Panc1 (cell line): ENCODE results near the gene SERPINB7. TPM values are rescaled to one million over a fixed set of nuclear protein-coding genes. Genes with fewer than 3 reads are reported as not detected.
"Not testable (repeated sequence)": the region's sequence is repeated elsewhere in the genome, so short reads cannot be mapped to it uniquely, and the experiment has no call there.

Experiments used
- ATAC-seq: fragments of 200-7000 bp; cut with Tn5 transposase; 2 replicates; pipeline ENCODE4 v1.9.1; 2020; ENCODE audit warnings: mild to moderate bottlenecking, moderate library complexity
- BruUV-seq: library from RNA; stranded (reverse); fragments of 400-500 nt; replicated peaks from 2 replicates; lab custom pipeline; 2021; lab: Mats Ljungman, UMichigan
- CTCF ChIA-PET: fragments of 300-600 bp; sonication (Branson Sonifier 250); formaldehyde crosslinking; loops from one replicate; lab custom pipeline; 2022; ENCODE audit warnings: antibody characterized with exemption; lab: Charles Lee
- POLR2A ChIA-PET: fragments of 300-600 bp; sonication (Branson Sonifier 250); formaldehyde crosslinking; loops from one replicate; lab custom pipeline; 2022; ENCODE audit warnings: antibody characterized with exemption; lab: Charles Lee
- DNase-seq: peaks from one replicate; pipeline ENCODE4 v3.0.0-alpha.2; 2010; ENCODE audit warnings: low read depth, low spot score
- H3K27ac ChIP-seq: 2 replicates; pipeline ENCODE4 v1.5.1; 2011; ENCODE audit warnings: mild to moderate bottlenecking, low read length, inconsistent platforms
- H3K27me3 ChIP-seq: fragments of 200-500 bp; sonication (Bioruptor generic); 2 replicates; pipeline ENCODE4 v1.6.0; 2014; ENCODE audit warnings: low read length, inconsistent platforms; ENCODE audit not compliant: control insufficient read depth, insufficient read depth
- H3K36me3 ChIP-seq: fragments of 200-500 bp; sonication (Bioruptor generic); 2 replicates; pipeline ENCODE4 v1.5.1; 2014; ENCODE audit warnings: inconsistent platforms, mild to moderate bottlenecking, low read length, moderate library complexity; ENCODE audit not compliant: control insufficient read depth, insufficient read depth
- H3K4me1 ChIP-seq: 2 replicates; pipeline ENCODE4 v1.5.1; 2011; ENCODE audit warnings: inconsistent platforms, mild to moderate bottlenecking, low read length, moderate library complexity; ENCODE audit not compliant: control insufficient read depth, insufficient read depth
- H3K4me3 ChIP-seq, 2 experiments: 2 replicates each; pipeline ENCODE4 v1.5.1; 2011 to 2012; ENCODE audit warnings: low read depth in 2 of 2, low read length in 2 of 2, mild to moderate bottlenecking in 2 of 2, inconsistent platforms in 1 of 2, moderate library complexity in 1 of 2
- H3K9me3 ChIP-seq: fragments of 200-500 bp; sonication (Bioruptor generic); 2 replicates; pipeline ENCODE4 v1.5.1; 2014; ENCODE audit warnings: low read depth, mild to moderate bottlenecking, inconsistent platforms, low read length, moderate library complexity; ENCODE audit not compliant: control insufficient read depth, insufficient read depth
- CTCF ChIP-seq: fragments of 450-650 bp; IDR thresholded peaks from 2 replicates; pipeline ENCODE4 v1.5.1; 2017; ENCODE audit warnings: mild to moderate bottlenecking
- POLR2AphosphoS5 ChIP-seq: IDR thresholded peaks from 2 replicates; pipeline ENCODE4 v1.6.1; 2012; ENCODE audit warnings: mild to moderate bottlenecking, low read depth, low read length, moderate library complexity
- REST ChIP-seq, 2 experiments: IDR thresholded peaks; 2 replicates each; pipeline ENCODE4 v1.6.1; 2011 to 2012; ENCODE audit warnings: low read depth in 2 of 2, control low read depth in 1 of 2, low read length in 1 of 2, mild to moderate bottlenecking in 1 of 2, moderate library complexity in 1 of 2; ENCODE audit not compliant: insufficient read depth in 1 of 2
- SIN3A ChIP-seq: IDR thresholded peaks from 2 replicates; pipeline ENCODE4 v1.6.1; 2012; ENCODE audit warnings: low read depth, mild to moderate bottlenecking, low read length, moderate library complexity, borderline replicate concordance; ENCODE audit not compliant: insufficient read depth
- TCF7L2 ChIP-seq: IDR thresholded peaks from 2 replicates; pipeline ENCODE4 v1.6.1; 2011; ENCODE audit warnings: mild to moderate bottlenecking, low read depth, low read length, inconsistent platforms
- in situ Hi-C: cut with HindIII; loops from 2 replicates; pipeline ENCODE4 v1.10.0; 2016; ENCODE audit warnings: low sequenced_read_pairs, low pct_unique_long_range_greater_than_20kb
- intact Hi-C: fragments of 100-400 bp; cut with micrococcal nuclease; formaldehyde crosslinking; loops from one replicate; pipeline ENCODE4 v1.10.0; 2022; ENCODE audit not compliant: unreplicated experiment
- total RNA-seq: library from RNA; stranded (reverse); gene quantifications from one replicate; pipeline ENCODE4 v1.2.1, GENCODE V29; 2021; ENCODE audit not compliant: unreplicated experiment

SERPINB7 gene
- total RNA-seq, 1 experiment from 2014 or later: not detected

- CTCF ChIA-PET: no interaction called here
- Histone ChIP-seq H3K9me3 (no peaks in the 10 kb centered on the region), H3K4me3 (no peak overlapping the region), H3K36me3 (no peaks in the 10 kb centered on the region), H3K27ac (no peak overlapping the region), H3K4me1 (no peaks in the 10 kb centered on the region), H3K27me3 (no peaks in the 10 kb centered on the region)
- DNase-seq (no peak), ATAC-seq (no peak)
- in situ Hi-C loops (no loop called here), intact Hi-C loops (no loop called here)
- POLR2A ChIA-PET: no interaction called here
- no TSS peak for BruUV-seq
- TF ChIP-seq TCF7L2 (no peak), REST (IDR thresholded peaks at IDR 0.05; ENCODE audit: insufficient read depth in 1 of 2, low read depth in 2 of 2, low read length in 1 of 2) (no peak), SIN3A (no peak), CTCF (no peak), POLR2AphosphoS5 (no peak)
Observed at GRCh38 chr18:63757541-63757940, 17.7 kb upstream of the SERPINB7 start.

- BruUV-seq: no TSS peak
- Histone ChIP-seq H3K27ac (no peak overlapping the region), H3K9me3 (no peaks in the 10 kb centered on the region), H3K4me3 (no peak overlapping the region), H3K27me3 (no peaks in the 10 kb centered on the region), H3K4me1 (no peaks in the 10 kb centered on the region), H3K36me3 (no peaks in the 10 kb centered on the region)
- intact Hi-C loops (no loop called here), in situ Hi-C loops (no loop called here)
- CTCF ChIA-PET: no interaction called here
- DNase-seq: no peak
- ATAC-seq: no peak
- POLR2A ChIA-PET: no interaction called here
- TF ChIP-seq POLR2AphosphoS5: no peak
- TF ChIP-seq REST (IDR thresholded peaks at IDR 0.05; ENCODE audit: insufficient read depth in 1 of 2, low read depth in 2 of 2, low read length in 1 of 2): no peak
- no peak for TF ChIP-seq CTCF
- no peak for TF ChIP-seq TCF7L2
- no peak for TF ChIP-seq SIN3A
Observed at GRCh38 chr18:63758615-63759240, 16.5 kb upstream of the SERPINB7 start.

- in situ Hi-C loops, H3K9me3 ChIP-seq, H3K27me3 ChIP-seq, POLR2A ChIA-PET, H3K4me1 ChIP-seq, H3K36me3 ChIP-seq, intact Hi-C loops, CTCF ChIA-PET, ATAC-seq, DNase-seq, BruUV-seq, H3K27ac ChIP-seq, H3K4me3 ChIP-seq: not testable (repeated sequence)
Observed at GRCh38 chr18:63759786-63760185, 15.4 kb upstream of the SERPINB7 start.
